ENCODE data around the gene HDAC4.

DNA sequence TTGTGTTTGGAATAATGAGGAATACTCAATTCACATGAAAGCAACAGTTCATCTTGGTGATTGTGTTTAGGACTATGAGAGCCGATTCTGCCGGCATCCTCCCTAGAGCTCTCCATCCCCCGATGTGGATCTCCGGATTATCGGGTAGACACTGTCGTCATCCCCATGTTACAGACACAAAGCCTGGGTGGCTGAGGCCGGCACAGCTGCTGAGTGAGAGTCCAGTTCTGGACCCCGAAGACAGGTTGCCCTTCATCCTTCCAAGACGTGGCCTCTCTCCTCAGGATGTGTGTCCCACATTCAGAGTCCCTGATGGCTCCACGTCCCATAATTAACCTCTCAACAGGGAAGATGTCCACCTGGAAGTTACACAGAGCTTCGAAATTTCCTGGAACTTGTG lies 129.3 kb downstream of the HDAC4 start:
- TF ChIP-seq CTCF (IDR thresholded peaks at IDR 0.05) (no peak), POLR2A (IDR thresholded peaks at IDR 0.05) (no peak)

All from tibial nerve (tissue), 3 donors.